SJSA1 (cell line): ENCODE results near the gene NCEH1. TPM values are rescaled to one million over a fixed set of nuclear protein-coding genes. Genes with fewer than 3 reads are reported as not detected.
A peak's percentile ranks its signal among the peaks of the same experiment; 100 is the strongest.

Experiments
- DNase-seq, 2 experiments: peaks; one replicate each; pipeline ENCODE4 v3.0.0-alpha.2; 2015 to 2020; ENCODE audit warnings: low spot score in 2 of 2, low read depth in 1 of 2
- H3K27ac ChIP-seq: fragments of 250-450 bp; sonication (Bioruptor Pico); 2 replicates; pipeline ENCODE4 v1.5.1; 2020; ENCODE audit warnings: mild to moderate bottlenecking, moderate library complexity
- H3K27me3 ChIP-seq: fragments of 250-450 bp; sonication (Bioruptor Pico); replicated peaks from 2 replicates; pipeline ENCODE4 v1.5.1; 2020; ENCODE audit warnings: mild to moderate bottlenecking, moderate library complexity
- H3K36me3 ChIP-seq: fragments of 250-450 bp; sonication (Bioruptor Pico); 2 replicates; pipeline ENCODE4 v1.5.1; 2020; ENCODE audit warnings: mild to moderate bottlenecking
- H3K4me1 ChIP-seq: fragments of 250-450 bp; sonication (Bioruptor Pico); replicated peaks from 2 replicates; pipeline ENCODE4 v1.6.1; 2021; ENCODE audit warnings: mild to moderate bottlenecking
- H3K4me3 ChIP-seq: fragments of 250-450 bp; sonication (Bioruptor Pico); 2 replicates; pipeline ENCODE4 v1.5.1; 2020; ENCODE audit warnings: mild to moderate bottlenecking
- H3K9me3 ChIP-seq: fragments of 250-450 bp; sonication (Bioruptor Pico); replicated peaks from 2 replicates; pipeline ENCODE4 v1.5.1; 2020; ENCODE audit warnings: mild to moderate bottlenecking
- total RNA-seq: library from RNA; depleted of rRNA; stranded (reverse); fragments of >200 nt; shearing (Covaris generic); gene quantifications from 2 replicates; pipeline ENCODE4 v1.2.3, GENCODE V29; 2014

Gene NCEH1
- total RNA-seq, 1 experiment from 2014 or later = 16.4 TPM

DNA sequence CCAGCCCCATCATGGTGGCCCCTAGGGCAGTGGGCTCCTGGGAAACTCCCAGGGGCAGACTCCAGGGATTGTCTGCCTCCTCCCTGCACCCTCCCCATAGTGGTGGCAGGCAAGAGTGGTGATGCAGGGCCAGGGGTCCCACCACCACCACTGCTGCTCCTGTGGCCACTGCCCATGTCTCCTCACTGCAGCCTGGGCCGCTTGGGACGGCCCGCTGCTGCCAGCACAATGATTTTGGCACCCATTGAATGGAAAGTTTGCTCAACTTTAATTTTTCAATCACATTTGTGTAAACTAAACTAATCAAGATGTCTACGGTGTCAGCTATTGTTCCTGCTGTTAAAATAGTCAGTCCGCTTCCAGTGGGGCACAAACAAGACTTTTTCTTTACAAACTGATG lies 95.6 kb downstream of the NCEH1 start:
- H3K4me1 ChIP-seq = no peaks in the 10 kb centered on the region; the same call in 1 of the 2 replicates
- DNase-seq = no peak
- no peak overlapping the region for H3K27ac ChIP-seq
- H3K36me3 ChIP-seq = no peaks in the 10 kb centered on the region
- H3K27me3 ChIP-seq = no peaks in the 10 kb centered on the region
- H3K4me3 ChIP-seq = no peak overlapping the region
- H3K9me3 ChIP-seq = no peaks in the 10 kb centered on the region

DNA sequence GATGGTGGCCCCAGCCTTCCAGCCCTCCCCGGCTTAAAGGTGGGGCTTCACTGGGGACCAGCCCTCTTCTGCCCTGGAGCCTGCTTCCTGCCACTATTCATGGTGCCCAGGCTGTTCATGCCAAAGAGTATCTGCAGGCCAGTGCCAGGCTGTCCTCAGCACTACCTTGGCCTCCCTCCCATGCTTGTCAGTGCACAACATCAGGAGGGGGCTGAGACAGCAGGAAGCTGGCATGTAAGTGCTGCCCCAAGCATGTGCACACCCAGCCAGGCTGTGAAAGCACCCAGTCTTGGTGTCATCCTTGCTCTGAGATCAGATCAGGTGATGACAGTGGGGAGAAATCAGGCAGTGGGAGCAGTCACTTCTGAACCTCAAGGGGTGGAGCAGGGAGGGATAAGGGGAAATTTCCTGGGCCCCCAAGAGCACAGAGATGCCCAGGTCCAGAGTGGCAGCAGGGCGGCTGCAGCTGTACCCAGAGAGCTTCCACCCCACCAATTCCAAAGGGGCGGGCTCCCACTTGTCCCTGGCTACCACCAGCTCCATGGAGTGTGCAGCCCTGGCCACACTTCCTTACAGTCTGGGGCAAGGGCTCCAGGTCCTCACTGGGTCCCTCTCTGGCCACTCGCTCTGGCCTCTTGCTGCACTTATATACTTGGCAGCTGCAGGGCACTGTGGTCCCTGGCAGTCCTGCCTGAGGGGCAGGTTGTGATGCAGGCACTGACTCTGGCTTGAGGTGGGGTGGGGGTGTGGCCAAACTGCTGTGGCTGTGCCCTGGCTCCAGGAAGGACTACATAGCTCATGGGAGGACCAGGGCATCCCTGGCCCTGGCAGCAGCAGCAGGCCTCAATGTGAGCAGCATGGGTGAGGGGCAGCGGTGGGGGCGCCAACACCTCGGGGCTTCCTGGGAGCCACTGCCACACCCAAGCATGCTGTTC lies 96.3 kb downstream of the NCEH1 start:
- H3K4me1 ChIP-seq = no peaks in the 10 kb centered on the region; the same call in 1 of the 2 replicates
- H3K9me3 ChIP-seq = no peaks in the 10 kb centered on the region
- H3K27ac ChIP-seq = no peak overlapping the region
- H3K36me3 ChIP-seq = no peaks in the 10 kb centered on the region
- DNase-seq = no peak
- no peaks in the 10 kb centered on the region for H3K27me3 ChIP-seq
- no peak overlapping the region for H3K4me3 ChIP-seq

DNA sequence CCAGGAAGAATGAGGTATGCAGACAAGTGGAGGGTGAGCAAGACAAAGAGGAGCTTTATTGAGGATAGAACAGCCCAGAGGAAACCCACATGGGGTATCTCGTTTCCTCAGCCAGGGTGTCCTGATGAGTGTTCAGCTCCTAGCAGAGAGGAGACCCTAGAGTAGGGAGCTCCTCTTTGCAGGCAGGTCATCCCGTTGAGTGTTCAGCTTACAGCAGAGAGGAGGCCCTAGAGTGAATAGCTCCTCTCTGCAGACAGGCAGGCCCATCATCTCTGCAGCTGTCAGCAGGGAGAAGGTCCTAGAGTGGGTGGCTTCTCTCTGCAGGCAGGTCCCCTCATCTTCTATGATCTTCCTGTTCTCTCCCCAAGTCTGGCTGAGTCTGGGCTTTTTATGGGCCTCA lies 97.0 kb downstream of the NCEH1 start:
- Histone ChIP-seq H3K9me3 (no peaks in the 10 kb centered on the region), H3K4me1 (no peaks in the 10 kb centered on the region; the same call in 1 of the 2 replicates), H3K36me3 (no peaks in the 10 kb centered on the region), H3K27ac (no peak overlapping the region), H3K27me3 (no peaks in the 10 kb centered on the region), H3K4me3 (no peak overlapping the region)
- DNase-seq = no peak

- Histone ChIP-seq H3K9me3 (no peaks in the 10 kb centered on the region), H3K4me3 (no peak overlapping the region), H3K27me3 (no peaks in the 10 kb centered on the region), H3K27ac (no peak overlapping the region), H3K36me3 (no peaks in the 10 kb centered on the region), H3K4me1 (peaks cover 6% of the 10 kb centered on the region)
- no peak for DNase-seq
These were observed 97.8 kb downstream of the NCEH1 start for GRCh38 chr3:172612871-172613678.

GRCh38 chr3:172609750-172610149 lies 101.1 kb downstream of the NCEH1 start:
- Histone ChIP-seq H3K36me3 (no peaks in the 10 kb centered on the region), H3K27me3 (no peaks in the 10 kb centered on the region), H3K27ac (no peak overlapping the region), H3K4me1 (peaks cover 28% of the 10 kb centered on the region), H3K9me3 (no peaks in the 10 kb centered on the region), H3K4me3 (no peak overlapping the region)
- DNase-seq = no peak

DNA sequence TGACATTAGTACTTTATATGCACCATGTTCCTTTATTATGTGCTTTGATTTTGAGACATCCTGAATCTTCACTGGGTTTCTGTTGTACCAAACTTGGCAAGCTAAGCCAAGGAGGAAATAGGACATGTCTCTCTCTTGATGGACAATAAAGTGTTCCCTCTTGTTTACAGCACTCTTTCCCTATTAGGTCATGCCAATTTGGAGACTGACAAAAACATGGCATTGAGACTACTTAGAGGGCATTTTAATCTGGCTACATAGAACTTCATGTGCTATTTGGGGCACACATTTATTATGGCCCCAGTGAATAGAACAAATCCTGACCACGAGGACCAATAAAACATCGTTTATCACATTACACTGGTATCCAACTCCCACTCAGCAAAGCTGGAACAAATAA lies 102.3 kb downstream of the NCEH1 start:
- Histone ChIP-seq H3K36me3 (no peaks in the 10 kb centered on the region), H3K9me3 (no peaks in the 10 kb centered on the region), H3K27ac (no peak overlapping the region), H3K4me1 (peaks cover 28% of the 10 kb centered on the region), H3K4me3 (no peak overlapping the region), H3K27me3 (no peaks in the 10 kb centered on the region)
- no peak for DNase-seq

DNA sequence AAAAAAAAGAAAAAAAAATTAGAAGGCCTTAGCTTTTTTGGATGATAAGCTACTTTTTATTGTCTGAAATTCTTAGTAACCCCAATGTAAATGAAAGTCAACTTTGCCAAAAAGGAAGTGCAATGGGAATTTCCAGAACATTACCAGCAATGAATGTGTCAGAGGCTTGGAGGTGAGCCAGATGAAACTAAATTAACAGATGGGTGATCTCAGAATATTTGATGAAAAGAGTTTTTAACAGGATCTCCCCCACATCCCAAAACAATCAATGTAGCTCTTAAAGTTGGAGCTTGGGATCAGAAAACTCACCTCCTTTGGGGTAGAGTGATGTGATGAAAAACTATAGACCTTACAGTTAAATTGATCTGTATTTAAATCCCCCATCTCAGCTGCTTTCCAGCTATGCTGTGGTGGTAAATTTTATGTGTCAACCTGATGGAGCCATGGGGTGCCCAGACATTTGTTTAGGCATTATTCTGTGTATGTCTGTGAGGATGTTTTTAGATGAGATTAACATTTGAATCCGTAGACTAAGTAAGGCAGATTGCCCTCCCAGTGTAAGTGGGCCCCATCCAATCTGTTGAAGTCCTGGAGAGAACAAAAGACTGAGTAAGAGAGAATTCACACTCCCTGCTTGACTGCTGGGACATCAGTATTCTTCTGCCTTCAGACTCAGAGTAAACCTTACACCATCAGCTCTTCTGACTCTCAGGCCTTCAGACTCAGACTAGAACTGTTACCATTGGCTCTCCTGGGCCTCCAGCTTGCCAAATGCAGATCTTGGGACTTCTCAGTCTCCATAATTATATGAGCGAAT lies 103.4 kb downstream of the NCEH1 start:
- no peaks in the 10 kb centered on the region for H3K36me3 ChIP-seq
- H3K4me1 ChIP-seq = peaks cover 28% of the 10 kb centered on the region
- H3K27ac ChIP-seq = peak overlapping the region; percentile 65
- no peak overlapping the region for H3K4me3 ChIP-seq
- H3K27me3 ChIP-seq = no peaks in the 10 kb centered on the region
- peak in 1 of 2 experiments; percentile 69 for DNase-seq
- no peaks in the 10 kb centered on the region for H3K9me3 ChIP-seq

- Histone ChIP-seq H3K27me3 (no peaks in the 10 kb centered on the region), H3K4me1 (peaks cover 28% of the 10 kb centered on the region), H3K4me3 (no peak overlapping the region), H3K9me3 (no peaks in the 10 kb centered on the region), H3K27ac (peak overlapping the region; percentile 65; the same call in 1 of the 2 replicates), H3K36me3 (no peaks in the 10 kb centered on the region)
- peak in 1 of 2 experiments; percentile 25 for DNase-seq
These were observed 104.8 kb downstream of the NCEH1 start for GRCh38 chr3:172606021-172606420.

- Histone ChIP-seq H3K27ac (no peak overlapping the region; the same call in 1 of the 2 replicates), H3K27me3 (no peaks in the 10 kb centered on the region), H3K9me3 (no peaks in the 10 kb centered on the region), H3K4me1 (peaks cover 28% of the 10 kb centered on the region), H3K4me3 (no peak overlapping the region), H3K36me3 (no peaks in the 10 kb centered on the region)
- DNase-seq = no peak
These were observed 105.8 kb downstream of the NCEH1 start for GRCh38 chr3:172604895-172605646.

DNA sequence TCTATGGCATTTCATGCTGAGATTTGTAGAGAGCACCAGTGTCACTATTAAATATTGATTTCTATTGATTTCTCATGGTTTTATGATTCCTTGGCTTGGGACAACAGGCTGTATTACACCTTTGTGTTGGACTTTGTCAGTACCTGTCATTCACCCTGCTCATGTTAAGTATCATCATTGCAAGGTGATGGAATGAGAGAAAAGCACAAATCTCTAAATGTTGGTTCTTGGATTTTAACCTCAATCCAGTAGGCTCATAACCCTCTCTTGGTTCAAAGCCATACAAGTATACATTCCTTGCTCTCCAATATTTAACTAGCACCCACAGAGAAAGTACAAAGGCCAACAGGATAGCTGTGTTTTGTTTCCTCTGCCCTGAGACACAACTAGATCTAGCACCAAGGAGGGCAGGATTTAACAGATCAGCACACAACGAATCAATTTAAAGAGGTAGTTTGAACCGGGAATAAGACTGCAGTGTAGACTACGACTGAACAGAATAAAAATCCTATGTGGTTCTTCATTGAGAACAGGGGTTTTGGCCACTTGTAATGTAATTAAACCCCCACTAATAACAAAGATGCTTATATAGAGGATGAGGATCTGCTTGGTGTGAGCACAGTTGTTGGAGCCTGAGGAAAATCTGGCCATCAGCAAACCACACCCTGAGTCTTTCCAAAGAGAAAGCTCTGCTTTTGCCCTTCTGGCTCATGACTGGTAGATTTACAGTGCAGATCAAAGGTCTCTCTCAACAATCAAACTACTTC lies 109.6 kb downstream of the NCEH1 start:
- Histone ChIP-seq H3K27ac (no peak overlapping the region), H3K36me3 (no peaks in the 10 kb centered on the region), H3K4me1 (peaks cover 7% of the 10 kb centered on the region), H3K4me3 (no peak overlapping the region), H3K27me3 (no peaks in the 10 kb centered on the region), H3K9me3 (no peaks in the 10 kb centered on the region)
- no peak for DNase-seq

GRCh38 chr3:172600644-172601065 lies 110.2 kb downstream of the NCEH1 start:
- Histone ChIP-seq H3K4me3 (no peak overlapping the region), H3K27me3 (no peaks in the 10 kb centered on the region), H3K27ac (no peak overlapping the region), H3K9me3 (no peaks in the 10 kb centered on the region), H3K36me3 (no peaks in the 10 kb centered on the region), H3K4me1 (peaks cover 4% of the 10 kb centered on the region)
- no peak for DNase-seq

DNA sequence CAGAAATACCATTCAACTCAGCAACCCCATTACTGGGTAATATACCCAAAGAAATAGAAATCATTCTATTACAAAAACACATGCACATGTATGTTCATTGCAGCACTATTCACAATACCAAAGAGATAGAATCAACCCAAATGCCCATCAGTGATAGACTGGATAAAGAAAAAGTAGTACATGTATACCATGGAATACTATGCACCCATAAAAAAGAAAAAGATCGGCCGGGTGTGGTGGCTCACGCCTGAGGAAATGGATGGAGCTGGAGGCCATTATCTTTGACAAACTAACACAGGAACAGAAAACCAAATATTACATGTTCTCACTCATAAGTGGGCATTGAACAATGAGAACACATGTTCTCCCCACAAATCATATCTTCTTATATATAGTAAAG lies 112.0 kb downstream of the NCEH1 start:
- Histone ChIP-seq H3K36me3 (no peaks in the 10 kb centered on the region), H3K9me3 (no peaks in the 10 kb centered on the region), H3K27ac (no peak overlapping the region), H3K4me1 (peaks cover 4% of the 10 kb centered on the region; the same call in 1 of the 2 replicates), H3K27me3 (no peaks in the 10 kb centered on the region), H3K4me3 (no peak overlapping the region)
- DNase-seq = no peak
